ACC112 (cell line): Measurements from ENCODE around the gene CEP120.

Experiments used
- H2AFZ ChIP-seq: fragments of 200-600 bp; sonication (generic); one replicate; pipeline ENCODE4 v1.6.0; 2017; ENCODE audit warnings: antibody characterized with exemption, low read length; ENCODE audit not compliant: unreplicated experiment
- H3K27ac ChIP-seq: fragments of 200-600 bp; sonication (generic); 2 replicates; pipeline ENCODE4 v1.5.1; 2014; ENCODE audit warnings: low read depth, mild to moderate bottlenecking, antibody characterized with exemption, low read length, moderate library complexity
- H3K27me3 ChIP-seq: fragments of 200-600 bp; sonication (generic); 2 replicates; pipeline ENCODE4 v1.6.1; 2014; ENCODE audit warnings: mild to moderate bottlenecking, antibody characterized with exemption, low read length, moderate library complexity, mixed read lengths; ENCODE audit not compliant: insufficient read depth
- H3K36me3 ChIP-seq: fragments of 200-600 bp; sonication (generic); 2 replicates; pipeline ENCODE4 v1.6.1; 2016; ENCODE audit warnings: mild to moderate bottlenecking, antibody characterized with exemption, low read length, moderate library complexity, mixed read lengths; ENCODE audit not compliant: insufficient read depth
- H3K4me1 ChIP-seq: fragments of 200-600 bp; sonication (generic); one replicate; pipeline ENCODE4 v1.6.1; 2016; ENCODE audit warnings: low read length, mixed read lengths; ENCODE audit not compliant: insufficient read depth, unreplicated experiment, control insufficient read depth
- H3K4me3 ChIP-seq: fragments of 200-600 bp; sonication (generic); 2 replicates; pipeline ENCODE4 v1.5.1; 2014; ENCODE audit warnings: mild to moderate bottlenecking, low read depth, low read length
- H3K79me2 ChIP-seq: fragments of 200-600 bp; sonication (generic); one replicate; pipeline ENCODE4 v1.6.0; 2016; ENCODE audit warnings: low read length; ENCODE audit not compliant: control insufficient read depth, unreplicated experiment, insufficient read depth

Gene CEP120

DNA sequence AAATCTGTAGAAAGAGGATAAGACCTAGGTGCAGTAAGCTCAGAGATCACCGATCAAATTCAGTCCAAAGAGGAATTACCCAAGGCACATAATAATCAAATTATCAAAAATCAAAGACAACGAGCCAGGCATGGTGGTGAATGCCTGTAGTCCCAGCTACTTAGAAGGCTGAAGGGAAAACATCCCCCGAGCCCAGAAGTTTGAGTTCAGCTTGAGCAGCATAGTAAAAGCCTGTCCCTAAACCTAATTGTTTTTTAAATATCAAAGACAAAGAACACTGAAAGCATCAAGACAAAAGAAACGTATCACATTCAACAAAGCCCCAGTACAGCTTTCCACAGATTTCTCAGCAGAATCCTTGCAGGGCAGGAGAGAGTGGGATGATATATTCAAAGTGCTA, 122.9 kb downstream of the CEP120 start:
- Histone ChIP-seq H3K27ac (no peak overlapping the region), H3K79me2 (no peaks in the 10 kb centered on the region), H3K4me3 (no peak overlapping the region), H2AFZ (no peak overlapping the region), H3K27me3 (peaks cover 17% of the 10 kb centered on the region), H3K4me1 (no peaks in the 10 kb centered on the region), H3K36me3 (no peaks in the 10 kb centered on the region)

DNA sequence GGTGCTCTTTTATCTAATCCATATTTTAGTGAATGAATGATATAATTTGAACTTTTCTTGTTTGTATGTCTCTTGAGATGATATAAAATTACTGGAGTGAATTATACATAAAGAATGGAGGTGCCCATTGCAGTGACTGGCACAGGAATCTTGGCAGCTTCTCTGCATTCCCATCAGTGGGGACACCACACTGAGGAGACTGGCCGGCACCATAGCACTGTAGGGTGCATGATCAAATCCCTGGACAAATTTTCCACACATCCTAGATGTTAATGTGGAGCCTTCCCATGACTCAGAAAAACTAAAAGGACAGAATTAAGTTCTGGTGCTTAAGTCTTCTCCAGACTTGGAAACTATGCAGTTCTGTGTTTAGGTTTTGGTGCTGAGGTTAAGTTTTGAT, 124.1 kb downstream of the CEP120 start:
- Histone ChIP-seq H2AFZ (no peak overlapping the region), H3K27me3 (peaks cover 17% of the 10 kb centered on the region), H3K27ac (no peak overlapping the region), H3K4me3 (no peak overlapping the region), H3K4me1 (no peaks in the 10 kb centered on the region), H3K36me3 (no peaks in the 10 kb centered on the region), H3K79me2 (no peaks in the 10 kb centered on the region)

DNA sequence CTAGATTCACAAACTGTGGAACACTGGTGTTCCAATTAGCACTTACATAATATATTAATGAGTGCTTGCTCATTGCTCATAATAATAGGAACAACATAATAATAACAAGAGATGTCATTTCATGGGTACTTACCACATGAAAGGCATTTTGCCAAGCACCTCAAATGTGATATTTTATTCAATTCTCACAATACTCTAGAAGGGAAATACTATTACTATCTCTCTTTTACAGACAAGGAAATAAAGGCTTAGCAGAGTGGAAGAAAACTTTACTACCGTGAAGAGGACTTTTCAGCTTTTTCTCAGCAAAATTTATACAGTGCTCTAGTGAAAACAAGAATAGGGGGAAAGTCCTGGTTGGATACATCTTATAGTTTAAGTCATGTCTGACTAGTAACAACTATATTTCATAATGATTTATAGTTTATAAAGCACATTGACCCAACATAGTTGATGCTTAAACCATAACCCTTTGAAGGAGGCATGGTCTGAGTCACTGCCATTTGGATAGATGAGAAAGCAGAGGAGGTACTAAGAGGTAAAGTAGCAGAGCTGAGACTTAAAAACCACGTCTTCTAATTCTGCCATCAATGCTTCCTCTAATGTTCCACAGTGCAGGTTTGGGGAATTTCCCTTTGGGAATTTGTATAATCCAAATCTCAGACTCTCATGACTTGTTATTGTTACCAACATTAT, 124.7 kb downstream of the CEP120 start:
- Histone ChIP-seq H2AFZ (no peak overlapping the region), H3K79me2 (no peaks in the 10 kb centered on the region), H3K27me3 (peaks cover 17% of the 10 kb centered on the region), H3K4me1 (no peaks in the 10 kb centered on the region), H3K4me3 (no peak overlapping the region), H3K36me3 (no peaks in the 10 kb centered on the region), H3K27ac (no peak overlapping the region)

DNA sequence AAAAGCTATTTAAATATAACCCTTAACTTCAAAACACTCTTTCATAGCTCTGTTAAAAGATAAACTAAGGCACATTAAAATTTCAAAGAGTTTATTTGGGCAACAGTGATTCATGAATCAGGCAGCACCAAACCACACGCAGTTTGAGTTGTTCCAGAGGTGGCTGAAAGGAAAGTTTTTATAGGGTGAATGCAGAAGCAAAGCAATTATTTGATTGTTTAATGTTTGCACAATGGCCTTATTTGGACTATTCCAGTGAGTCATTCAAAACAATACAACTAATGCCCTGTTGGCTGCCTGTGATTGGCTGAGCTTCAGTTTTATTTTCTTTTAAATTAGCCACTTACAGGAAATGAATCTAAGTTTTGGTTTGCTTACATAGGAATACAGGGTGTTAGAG, 125.3 kb downstream of the CEP120 start:
- no peak overlapping the region for H3K4me3 ChIP-seq
- H3K79me2 ChIP-seq: no peaks in the 10 kb centered on the region
- H3K27ac ChIP-seq: no peak overlapping the region
- no peak overlapping the region for H2AFZ ChIP-seq
- peaks cover 16% of the 10 kb centered on the region for H3K27me3 ChIP-seq
- no peaks in the 10 kb centered on the region for H3K4me1 ChIP-seq
- no peaks in the 10 kb centered on the region for H3K36me3 ChIP-seq

DNA sequence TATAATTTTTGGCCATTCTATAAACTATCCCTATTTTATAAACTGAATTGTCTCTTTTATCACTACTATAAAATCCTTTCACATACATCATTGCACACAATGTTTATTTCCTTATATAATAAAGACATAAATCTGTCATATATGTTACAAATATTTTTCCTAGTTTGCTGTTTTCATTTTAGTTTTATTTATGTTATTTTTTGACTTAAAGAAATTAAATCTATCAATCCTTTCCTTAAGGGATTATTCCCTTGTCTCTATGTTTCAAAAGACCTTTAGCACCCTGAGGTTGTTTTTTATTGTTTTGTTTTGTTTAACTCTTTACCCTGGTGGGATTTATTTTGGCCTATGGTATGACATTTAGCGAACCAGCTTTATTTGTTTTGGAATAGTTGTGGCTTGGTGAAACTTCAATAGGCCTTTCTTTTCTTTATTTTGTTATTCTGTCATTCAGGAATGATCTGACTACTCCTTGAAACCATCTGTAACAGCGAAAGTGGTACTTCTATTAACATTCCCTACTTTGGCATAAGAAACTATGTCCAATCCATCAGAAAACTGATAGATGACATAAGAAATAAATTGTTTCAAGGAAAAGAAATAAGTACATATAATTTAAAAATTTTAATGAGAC, 125.9 kb downstream of the CEP120 start:
- Histone ChIP-seq H2AFZ (no peak overlapping the region), H3K4me3 (no peak overlapping the region), H3K36me3 (no peaks in the 10 kb centered on the region), H3K27me3 (peaks cover 11% of the 10 kb centered on the region), H3K27ac (no peak overlapping the region), H3K79me2 (no peaks in the 10 kb centered on the region), H3K4me1 (no peaks in the 10 kb centered on the region)
